ACHN (cell line): Measurements from ENCODE around the gene MRPL24.
A peak's percentile ranks its signal among the peaks of the same experiment; 100 is the strongest.

Experiments used
- DNase-seq: peaks from one replicate; pipeline ENCODE4 v3.0.0-alpha.2; 2015
- in situ Hi-C: cut with HindIII; loops from 2 replicates; pipeline ENCODE4 v1.10.0; 2017; ENCODE audit warnings: low sequenced_read_pairs, low pct_ligation_motif_present, low pct_unique_long_range_greater_than_20kb

Gene MRPL24

DNA sequence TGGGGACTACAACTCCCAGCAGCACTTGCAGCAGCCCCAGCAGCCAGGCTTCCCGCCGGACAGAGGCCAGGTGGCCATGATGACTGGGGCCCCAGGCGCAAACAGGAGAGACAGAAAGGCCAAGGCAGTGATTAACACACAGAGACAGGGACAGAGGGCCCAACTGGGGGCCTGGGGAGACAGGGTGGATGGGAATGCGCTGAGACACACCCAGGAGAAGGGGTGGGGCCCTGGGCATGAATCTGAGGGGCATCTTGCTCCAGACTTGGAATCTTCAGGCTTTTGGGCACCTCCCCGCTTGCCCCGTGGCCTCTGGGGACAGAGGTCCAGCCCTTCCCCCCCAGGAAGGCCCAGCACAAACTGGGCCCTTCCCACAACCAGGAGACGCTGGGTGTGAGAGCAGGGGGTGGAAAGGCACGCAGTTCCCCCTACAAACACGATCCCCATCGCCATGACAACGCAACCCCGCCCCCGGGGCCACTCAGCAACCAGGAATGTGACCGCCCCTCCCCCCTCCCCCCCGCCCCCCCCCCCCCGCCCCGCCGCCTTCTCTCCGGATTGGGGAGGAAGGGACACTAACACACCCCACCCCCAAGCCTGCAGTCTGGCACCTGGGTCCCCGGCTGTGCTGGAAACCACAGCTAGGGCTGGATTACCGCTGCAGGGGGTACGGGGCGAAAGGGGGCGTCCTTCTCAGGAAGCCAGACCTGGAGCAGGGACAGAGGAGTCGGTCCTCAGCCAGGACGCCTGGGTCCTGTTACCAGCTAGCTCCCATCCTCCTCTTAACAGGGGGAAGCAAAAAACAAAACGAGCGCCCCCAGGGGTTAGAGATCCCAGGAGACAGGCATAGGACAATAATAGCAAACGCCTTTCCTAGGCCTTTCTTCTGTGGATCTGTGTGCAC lies 6.1 kb upstream of the MRPL24 start:
- DNase-seq: peak; percentile 92
- in situ Hi-C loops: no loop called here

DNA sequence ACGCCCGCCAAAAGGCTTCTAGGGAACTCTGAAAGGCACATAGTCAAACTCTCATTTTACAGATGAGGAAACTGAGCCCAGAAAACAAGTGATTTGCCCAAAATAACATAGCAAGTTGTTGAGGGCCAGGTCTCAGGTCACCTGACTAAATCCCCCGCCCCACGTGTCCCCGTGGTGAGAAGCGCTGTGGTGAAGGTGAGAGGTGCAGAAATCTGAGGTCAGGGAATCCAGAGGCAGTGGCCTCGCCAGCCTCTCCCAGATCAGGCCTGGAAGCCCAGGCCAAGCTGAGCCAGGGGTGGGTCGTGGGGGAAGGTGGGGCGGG lies 5.5 kb upstream of the MRPL24 start:
- DNase-seq: no peak
- in situ Hi-C loops: no loop called here

DNA sequence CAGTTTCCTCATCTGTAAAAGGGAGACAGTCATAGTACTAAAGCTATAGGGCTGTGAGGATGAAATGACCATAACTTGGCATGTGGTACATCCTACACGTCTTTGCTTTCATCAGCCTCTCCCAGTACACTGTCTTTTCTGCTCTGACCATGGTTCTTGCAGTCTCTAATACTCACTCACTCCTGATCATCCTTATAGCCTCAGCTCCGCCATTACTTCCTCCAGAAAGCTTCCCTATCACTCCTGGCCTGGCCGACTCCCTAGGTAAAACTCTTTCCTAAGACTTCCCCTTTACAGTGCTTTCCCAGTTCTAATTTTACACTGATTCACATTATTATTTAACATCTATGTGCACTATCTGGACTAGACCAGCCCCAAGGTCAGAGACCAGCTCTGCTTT lies 5.0 kb upstream of the MRPL24 start:
- DNase-seq: no peak
- in situ Hi-C loops: no loop called here

DNA sequence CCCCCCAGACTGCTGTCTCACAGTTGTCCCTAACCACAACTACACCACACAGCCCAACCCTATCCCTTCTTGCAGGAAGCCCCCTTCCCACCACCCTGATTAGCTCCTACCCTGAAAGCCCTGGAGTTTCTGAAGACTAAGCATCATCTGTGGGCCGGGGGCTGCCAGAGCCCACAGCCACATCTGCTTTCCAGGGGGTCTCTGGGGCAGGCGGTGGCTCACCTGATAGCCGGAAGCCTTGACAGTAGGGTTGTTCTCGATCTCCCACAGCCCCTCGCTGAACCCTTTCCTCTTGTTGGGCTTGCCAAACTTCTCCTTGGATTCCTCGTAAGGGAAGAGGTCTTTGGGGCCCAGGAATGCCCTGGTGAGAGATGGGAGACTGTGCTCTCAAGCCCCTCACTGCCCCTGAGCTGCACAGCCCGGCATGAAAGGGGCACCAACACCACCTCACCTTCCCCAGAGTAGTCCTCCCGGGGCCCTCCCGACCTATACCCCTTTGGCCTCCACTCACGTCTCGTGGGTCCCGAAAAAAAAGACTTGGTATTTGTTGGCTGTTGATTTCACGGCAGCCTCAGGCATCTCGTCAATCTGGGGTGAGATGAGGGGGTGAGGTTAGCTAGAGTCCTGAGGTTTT lies 4.0 kb upstream of the MRPL24 start:
- DNase-seq: no peak
- in situ Hi-C loops: no loop called here

DNA sequence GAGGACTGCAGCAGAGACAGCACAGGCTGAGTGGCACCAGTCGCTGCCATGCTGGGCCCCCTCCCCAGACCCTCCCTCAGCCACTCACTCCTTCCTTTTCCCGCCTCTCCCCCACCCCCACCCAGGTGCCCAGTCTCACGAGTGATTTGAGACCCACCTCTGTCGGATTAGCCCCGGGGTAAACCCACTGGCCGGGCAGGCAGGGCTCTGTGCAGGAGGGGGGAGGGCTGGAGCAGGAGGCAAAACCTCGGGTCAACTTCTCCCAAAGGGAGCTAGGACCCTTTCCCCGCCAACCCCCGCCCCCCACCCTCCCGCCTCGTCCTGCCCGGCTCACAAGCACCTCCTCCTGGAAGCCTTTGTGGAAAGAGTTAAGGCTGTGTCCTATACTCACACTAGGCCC lies 3.5 kb upstream of the MRPL24 start:
- in situ Hi-C loops: no loop called here
- DNase-seq: no peak

DNA sequence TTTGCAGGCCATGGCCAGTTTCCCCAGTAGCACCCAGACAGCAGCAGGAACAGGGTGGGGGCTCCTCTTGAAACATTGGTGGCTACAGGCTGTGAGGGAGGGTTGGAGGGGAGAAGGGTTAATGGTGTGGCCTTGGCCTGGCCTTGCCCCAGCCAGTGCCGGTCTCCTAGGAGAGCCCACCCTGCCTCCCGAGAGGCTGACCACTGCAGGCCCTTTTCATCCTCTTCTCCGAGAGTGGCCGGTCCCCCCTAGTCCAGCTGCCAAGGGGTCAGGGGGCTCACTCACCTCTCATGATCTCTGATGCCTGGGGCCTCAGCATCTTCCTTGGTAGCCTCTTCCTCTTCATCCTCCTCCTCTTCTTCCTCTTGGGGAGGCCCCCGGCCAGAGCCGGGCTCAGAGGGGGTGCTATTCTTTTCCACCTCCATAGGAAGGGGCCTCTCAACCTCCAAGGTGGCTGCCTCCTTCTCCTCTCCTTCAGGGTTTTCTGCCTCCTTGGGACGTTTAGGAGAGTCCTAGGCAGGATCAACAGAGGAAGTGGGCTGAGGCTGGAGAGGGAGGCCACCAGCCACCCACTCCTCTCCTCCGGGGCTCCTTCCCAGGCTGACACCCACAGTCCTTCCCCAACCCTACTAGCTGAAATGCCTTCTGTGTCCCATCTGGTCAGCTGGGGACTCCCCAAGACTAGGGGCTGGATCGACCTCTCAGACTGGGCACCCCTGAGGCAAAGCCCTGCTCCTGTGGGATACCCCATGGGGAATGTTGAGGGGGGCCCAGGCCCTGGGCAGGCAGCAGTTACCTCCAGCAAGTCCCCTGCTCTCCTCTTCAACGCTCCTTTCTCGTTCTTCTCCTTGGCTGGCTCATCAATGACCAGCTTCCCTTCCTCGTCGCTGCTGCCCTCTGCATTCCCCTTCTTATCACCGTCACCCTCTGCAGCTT lies 2.7 kb upstream of the MRPL24 start:
- no peak for DNase-seq
- in situ Hi-C loops: no loop called here

DNA sequence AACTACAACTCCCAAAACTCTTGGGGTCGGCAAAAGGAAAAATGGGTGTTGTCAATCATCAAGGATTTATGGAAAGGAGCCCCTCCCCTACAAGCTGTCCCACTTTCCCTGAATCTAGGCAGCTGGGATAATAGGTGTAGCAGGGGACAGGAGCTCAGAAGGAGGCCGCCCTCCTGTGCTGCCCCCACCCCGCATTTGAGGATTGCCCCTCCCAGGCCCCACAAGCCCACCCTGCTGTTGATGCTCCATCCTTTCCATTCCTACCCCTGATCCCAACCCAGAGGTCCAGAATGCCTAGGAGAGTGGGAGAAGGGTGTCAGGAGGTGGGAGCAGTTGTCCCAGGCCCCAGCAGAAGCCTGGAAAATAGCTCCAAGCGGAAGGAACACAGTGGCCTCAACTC lies 1.9 kb upstream of the MRPL24 start:
- in situ Hi-C loops: no loop called here
- no peak for DNase-seq

DNA sequence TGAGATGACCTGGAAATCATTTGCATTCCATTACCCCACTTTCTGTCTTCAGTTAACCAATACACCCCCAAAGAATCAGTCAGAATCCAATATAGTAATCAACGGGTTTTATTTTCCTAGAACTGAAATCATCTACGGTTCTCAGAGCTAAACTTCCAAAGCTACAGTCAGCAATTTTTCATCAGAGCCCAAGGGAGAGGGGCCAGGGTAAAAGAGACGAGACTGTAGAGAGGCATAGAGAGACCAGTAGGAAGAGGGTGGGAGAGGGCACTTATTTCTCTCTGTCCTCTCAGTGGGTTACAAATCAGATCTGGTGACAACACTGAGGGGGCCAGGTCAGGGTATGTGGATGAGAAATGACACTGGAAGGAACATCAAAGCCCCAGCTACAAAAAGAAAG lies 1.1 kb upstream of the MRPL24 start:
- DNase-seq: no peak
- in situ Hi-C loops: no loop called here

DNA sequence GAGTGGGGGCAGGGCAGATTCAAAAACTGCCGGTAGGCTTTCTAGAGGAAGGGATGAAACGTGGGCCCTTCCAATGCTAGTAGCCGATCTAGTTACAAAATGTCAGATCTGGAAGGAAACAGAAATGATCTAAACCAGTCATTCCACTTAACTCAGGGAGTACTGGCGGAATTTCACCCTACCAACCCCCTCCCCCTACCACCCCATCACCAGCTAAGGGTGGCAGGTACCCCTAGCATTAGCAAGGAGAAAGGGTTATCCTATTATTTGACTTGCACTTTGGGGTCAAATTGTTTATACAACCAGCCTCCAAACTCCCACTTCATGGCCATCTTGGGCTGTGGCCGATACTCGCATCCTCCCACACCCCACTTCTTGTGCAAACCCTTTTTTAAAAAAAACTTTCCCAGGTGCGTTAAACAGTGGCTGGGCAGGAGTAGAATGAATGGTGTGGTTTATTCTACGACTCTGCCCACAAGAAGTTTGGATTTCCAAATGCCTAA lies 644 bp upstream of the MRPL24 start:
- no peak for DNase-seq
- in situ Hi-C loops: no loop called here

DNA sequence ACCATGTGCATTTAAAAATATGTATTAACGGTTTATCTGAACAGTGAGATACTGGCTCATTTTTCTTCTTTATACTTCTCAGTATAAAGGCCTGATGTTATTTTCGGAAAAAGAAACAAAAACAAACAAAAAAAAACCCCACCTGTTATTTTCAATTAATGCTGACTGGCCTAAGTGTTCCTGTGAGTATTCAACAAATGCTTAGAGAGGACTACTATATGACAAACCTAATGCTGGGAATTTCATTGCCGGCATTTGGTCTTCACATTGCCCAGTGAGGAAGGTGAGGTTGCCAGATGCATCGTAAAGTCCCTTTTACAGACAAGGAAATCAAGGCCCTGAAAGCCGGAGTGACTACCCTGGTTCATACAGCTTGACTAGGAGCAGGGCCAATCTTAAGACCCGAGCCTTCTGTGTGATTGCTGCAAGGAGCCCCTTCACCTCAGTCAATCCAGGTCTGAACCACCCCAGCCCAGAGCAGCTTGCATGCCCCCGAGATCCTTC lies 599 bp downstream of the MRPL24 start:
- DNase-seq: no peak
- in situ Hi-C loops: no loop called here

DNA sequence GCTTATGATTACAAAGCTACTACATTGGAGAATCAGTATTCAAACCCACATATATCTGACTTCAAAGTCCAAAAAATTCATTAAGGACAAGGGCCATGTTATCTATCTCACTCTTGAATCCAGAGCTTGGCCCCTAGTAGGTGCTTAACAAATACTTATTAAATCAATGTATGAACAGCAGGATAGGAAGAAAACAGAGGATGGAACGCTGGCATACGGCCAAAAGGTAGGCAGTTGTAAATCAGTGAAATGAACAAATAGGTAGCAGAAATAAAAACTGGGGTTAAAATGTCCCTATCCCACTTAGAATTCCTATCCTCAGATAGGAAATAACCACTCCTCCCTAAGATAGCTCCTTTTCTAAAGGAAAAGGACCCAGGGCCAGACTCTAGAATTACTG lies 2.0 kb downstream of the MRPL24 start:
- no peak for DNase-seq
- in situ Hi-C loops: no loop called here

DNA sequence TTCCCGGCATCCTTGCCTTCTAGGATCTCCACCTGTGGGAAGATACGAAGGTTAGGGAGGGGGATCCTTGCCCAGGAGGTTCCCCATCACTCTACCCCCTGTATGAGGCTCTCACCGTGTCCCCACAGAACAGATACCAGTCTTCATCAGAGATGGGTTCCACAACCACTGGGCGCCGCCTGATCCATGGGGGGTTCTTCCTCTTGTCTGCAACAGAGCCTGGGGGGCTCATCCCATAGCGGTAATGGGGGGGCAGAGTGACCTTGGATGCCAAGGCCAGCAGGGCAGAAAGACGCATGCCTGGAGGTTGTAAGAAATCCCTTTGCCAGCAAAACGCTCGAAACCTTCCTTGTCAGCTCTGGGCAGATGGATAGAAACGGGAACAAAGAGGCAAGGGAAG lies 2.5 kb downstream of the MRPL24 start:
- no peak for DNase-seq
- in situ Hi-C loops: no loop called here

DNA sequence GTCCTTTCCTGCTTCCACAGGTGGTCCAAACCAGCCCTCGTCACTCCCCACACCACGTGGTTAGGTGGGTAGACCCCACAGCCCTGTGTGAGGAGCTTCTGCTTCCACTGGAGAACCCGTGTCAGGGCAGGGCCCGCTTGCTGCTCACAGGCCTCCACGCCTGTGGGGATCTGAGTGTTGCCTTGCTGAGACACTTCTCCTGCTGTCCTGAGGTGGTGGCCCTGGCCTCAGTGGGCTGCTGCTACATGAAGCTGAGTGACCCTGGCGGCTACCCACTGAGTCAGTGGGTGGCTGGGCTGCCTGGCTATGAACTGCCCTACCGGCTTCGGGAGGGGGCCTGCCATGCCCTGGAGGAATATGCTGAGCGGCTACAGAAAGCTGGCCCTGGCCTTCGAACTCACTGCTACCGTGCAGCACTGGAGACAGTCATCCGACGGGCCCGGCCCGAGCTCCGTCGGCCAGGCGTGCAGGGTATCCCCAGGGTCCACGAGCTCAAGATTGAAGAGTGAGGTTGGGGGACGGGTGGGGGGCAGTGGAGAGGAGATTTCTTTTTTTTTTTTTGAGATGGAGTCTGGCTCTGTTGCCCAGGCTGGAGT lies 6.8 kb downstream of the MRPL24 start:
- DNase-seq: no peak
- in situ Hi-C loops: no loop called here

DNA sequence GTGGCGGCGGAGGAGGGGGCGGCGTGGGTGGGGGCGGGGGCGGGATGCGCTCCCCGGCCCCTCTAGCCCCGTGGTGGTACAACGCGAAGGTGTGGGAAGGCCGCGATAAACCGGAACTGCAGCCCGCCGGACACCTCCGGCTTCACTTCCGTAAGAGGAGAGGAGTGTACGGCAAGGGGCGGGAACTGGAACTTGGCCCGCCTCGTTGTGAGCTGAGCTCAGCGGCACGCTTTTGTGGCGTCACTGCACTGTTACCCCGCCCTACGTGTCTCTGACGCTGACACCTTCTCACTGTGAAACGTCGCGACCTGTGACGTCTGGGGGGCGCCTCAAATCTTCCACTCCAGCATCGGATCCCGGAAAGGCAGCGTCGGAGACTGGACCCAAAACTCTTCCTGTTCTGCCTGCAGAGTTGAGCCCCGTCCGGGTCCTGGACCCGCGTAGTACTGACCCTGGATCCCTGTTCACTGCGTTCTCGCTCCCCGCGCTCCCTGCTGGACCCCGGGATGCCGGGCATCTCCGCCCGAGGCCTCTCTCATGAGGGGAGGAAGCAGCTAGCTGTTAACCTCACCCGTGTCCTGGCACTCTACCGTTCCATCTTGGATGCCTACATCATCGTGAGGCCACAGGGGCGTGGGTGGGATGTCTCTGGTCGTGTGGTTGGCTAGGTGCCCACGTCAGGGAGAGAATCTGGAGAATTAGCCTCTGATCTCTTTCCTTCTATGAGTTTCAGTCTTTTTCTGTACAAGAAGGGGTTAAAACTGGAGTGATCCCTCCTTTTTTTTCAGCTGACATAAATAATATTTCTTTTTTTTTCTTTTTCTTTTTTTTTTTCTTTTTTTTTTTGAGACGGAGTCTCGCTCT lies 12.1 kb downstream of the MRPL24 start, which contains the start of gene ISG20L2:
Gene ISG20L2 (minus strand): TSS at position 168 of the 864 bp plus-strand sequence. CDS start 1,114 bp downstream, outside the sequence.
- in situ Hi-C loops: no loop called here

DNA sequence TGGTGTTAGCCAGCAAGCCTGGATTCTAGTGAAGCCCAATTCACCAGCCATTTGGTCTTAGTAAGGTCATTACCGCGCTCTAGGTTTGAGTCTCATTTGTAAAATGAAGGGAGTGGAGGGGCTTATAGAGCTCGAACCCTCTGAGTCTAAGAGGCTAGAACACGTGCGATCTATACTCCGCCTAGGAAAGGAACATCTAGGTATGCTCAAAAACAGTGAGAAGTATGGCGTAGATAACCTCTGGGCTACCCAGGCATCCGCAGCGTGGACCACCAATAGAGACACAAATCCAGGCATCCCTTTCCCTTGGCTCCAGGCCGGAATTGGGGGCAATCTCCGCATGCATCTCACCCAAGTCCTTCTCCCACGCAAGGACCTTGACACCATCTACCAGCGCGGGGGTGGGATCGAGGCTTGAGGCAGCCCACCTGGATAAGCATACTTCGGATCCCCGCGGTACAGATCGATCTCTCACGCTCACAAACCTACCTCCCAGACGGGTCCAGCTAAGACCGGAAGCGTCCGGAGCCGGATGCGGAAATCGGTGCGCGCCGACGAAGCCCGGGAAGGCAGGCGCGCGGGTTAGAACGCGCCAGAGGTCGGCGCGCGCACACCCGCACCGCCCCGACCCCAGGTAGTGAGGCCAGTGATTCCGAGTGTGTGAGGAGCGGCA lies 12.8 kb downstream of the MRPL24 start, which contains the start of gene METTL25B:
Gene METTL25B (plus strand): TSS at position 544 of the 673 bp plus-strand sequence. CDS start 636 bp downstream, outside the sequence.
- in situ Hi-C loops: no loop called here
- peak; percentile 87 for DNase-seq

More for the DNA sequence above, 12.1 kb downstream of the MRPL24 start, which contains the start of gene ISG20L2:
- peak; percentile 99 for DNase-seq

DNA sequence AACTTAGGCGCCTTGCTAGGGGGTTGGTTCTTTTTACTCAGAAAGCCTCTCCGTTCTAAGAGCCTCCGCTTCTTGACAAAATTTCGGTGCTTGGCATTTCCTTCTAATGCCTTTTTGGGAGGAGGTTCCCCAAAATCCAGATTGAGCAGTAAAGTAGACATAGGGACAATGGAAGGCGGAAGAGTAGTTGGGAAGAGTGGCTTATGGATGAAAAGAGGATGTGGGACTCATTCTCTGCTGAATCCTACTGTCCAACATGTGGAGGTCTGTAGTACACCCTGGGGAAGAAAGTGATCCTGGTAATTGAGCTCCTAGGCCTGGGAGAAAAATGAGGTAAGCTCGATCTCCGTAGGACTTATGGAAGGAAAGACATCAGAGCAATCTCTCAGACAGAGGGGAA lies 13.4 kb downstream of the MRPL24 start:
- DNase-seq: no peak
- in situ Hi-C loops: no loop called here
